Spleen (tissue), 11 donors: ENCODE results near the gene ITGA4. TPM values are rescaled to one million over a fixed set of nuclear protein-coding genes. Genes with fewer than 3 reads are reported as not detected.
A peak's percentile ranks its signal among the peaks of the same experiment; 100 is the strongest.

Source experiments
- DNase-seq: peaks from one replicate; pipeline ENCODE4 v3.0.0-alpha.2; 2020
- H3K27ac ChIP-seq, 8 donors: fragments of 200-600 bp; sonication (generic) in 7 of 8; 1 replicate in 4 of 8; 2 replicates in 4 of 8; pipeline versions ENCODE4 v1.5.0 to v1.8.0; 2016 to 2021; ENCODE audit warnings: inconsistent platforms in 4 of 8, mild to moderate bottlenecking in 4 of 8, moderate library complexity in 1 of 8
- H3K27me3 ChIP-seq, 7 donors: fragments of 200-600 bp; sonication (generic) in 6 of 7; replicated peaks in 1 of 7; 1 replicate in 4 of 7; 2 replicates in 3 of 7; pipeline versions ENCODE4 v1.5.0 to v1.8.0; 2016 to 2021; ENCODE audit warnings: inconsistent platforms in 3 of 7, mild to moderate bottlenecking in 1 of 7
- H3K36me3 ChIP-seq, 6 donors: fragments of 200-600 bp; sonication (generic) in 5 of 6; 1 replicate in 4 of 6; 2 replicates in 2 of 6; pipeline versions ENCODE4 v1.5.0 to v1.8.0; 2016 to 2021; ENCODE audit warnings: inconsistent platforms in 2 of 6
- H3K4me1 ChIP-seq, 6 donors: fragments of 200-600 bp; sonication (generic) in 5 of 6; 1 replicate in 3 of 6; 2 replicates in 3 of 6; pipeline versions ENCODE4 v1.5.0 to v1.8.0; 2016 to 2021; ENCODE audit warnings: inconsistent platforms in 3 of 6
- H3K4me3 ChIP-seq, 8 donors: fragments of 200-600 bp; sonication (generic) in 7 of 8; 1 replicate in 4 of 8; 2 replicates in 4 of 8; pipeline versions ENCODE4 v1.5.0 to v1.8.0; 2016 to 2021; ENCODE audit warnings: inconsistent platforms in 4 of 8, mild to moderate bottlenecking in 4 of 8, moderate library complexity in 2 of 8
- H3K9me3 ChIP-seq, 8 donors: fragments of 200-600 bp; sonication (generic) in 7 of 8; 1 replicate in 4 of 8; 2 replicates in 4 of 8; pipeline versions ENCODE4 v1.5.0 to v1.8.0; 2016 to 2021; ENCODE audit warnings: inconsistent platforms in 4 of 8
- CTCF ChIP-seq, 11 experiments: fragments of 200-600 bp in 7 of 11; fragments of 450-650 bp in 4 of 11; sonication (generic) in 4 of 11; IDR thresholded peaks in 8 of 11; conservative IDR thresholded peaks in 3 of 11; 1 replicate in 7 of 11; 2 replicates in 4 of 11; pipeline versions ENCODE4 v1.4.0 to v1.8.0; 2016 to 2021; ENCODE audit warnings: antibody characterized with exemption in 11 of 11, inconsistent platforms in 4 of 11, mild to moderate bottlenecking in 1 of 11
- POLR2A ChIP-seq, 3 donors: fragments of 450-650 bp; IDR thresholded peaks; one replicate each; pipeline ENCODE4 v1.5.1; 2017; ENCODE audit warnings: antibody characterized with exemption in 3 of 3, mild to moderate bottlenecking in 1 of 3
- POLR2AphosphoS5 ChIP-seq, 3 donors: sonication (generic); formaldehyde crosslinking; IDR thresholded peaks; one replicate each; pipeline ENCODE4 v1.5.1; 2017; ENCODE audit warnings: antibody characterized with exemption in 3 of 3
- WGBS, 5 donors: extraction: QIAGEN DNeasy Blood & Tissue Kit in 3 of 5; methylation state at CpG; one replicate each; pipeline versions ENCODE4 v1.1.5 to v1.1.7; 2013 to 2018; 5-methylcytosine and 5-hydroxymethylcytosine counted together
- intact Hi-C: fragments of 100-400 bp; cut with DNase I; formaldehyde crosslinking; loops from one replicate; pipeline ENCODE4 v1.15.0; 2023; ENCODE audit warnings: low total_unique reads
- polyA plus RNA-seq, 3 donors: library from polyadenylated mRNA; stranded (reverse); fragments of 200-250 nt; gene quantifications; one replicate each; pipeline ENCODE4 v1.2.1, GENCODE V29; 2013
- total RNA-seq, 7 donors: library from RNA; depleted of rRNA in 3 of 7; stranded (reverse); fragments of >200 nt in 3 of 7; fragmentation: NEBNext Ultra II Directional in 4 of 7; extraction: Animal tissue kit (Norgen Biotek cat#: 25700) in 4 of 7; gene quantifications; one replicate each; pipeline versions ENCODE4 v1.1.0 to v1.2.1, GENCODE V29; 2016 to 2021
- donor health status: healthy with polysubstance abuse.
- donor health status: DM: no; HTN: no; CAD: no; lungs with moderate emphysema.
- donor health status: DM: no; HTN: no; CAD: no.
- donor health status: Bipolar disorder and iron deficiency.
- donor health status: healthy.
- donor health status: DM: no; HTN: no; CAD: no.
- donor health status: DM: yes; HTN: yes; CAD: no.

The ITGA4 gene
- total and polyA plus RNA-seq, 10 donors = 13.3 to 207 (median 147) TPM

GRCh38 chr2:181454686-181455450, 2.3 kb upstream of the ITGA4 start:
- H3K36me3 ChIP-seq = no peaks in the 10 kb centered on the region
- no peak for DNase-seq
- TF ChIP-seq CTCF (IDR thresholded peaks at IDR 0.05 in 8 of 11, conservative IDR thresholded peaks at IDR 0.05 in 3 of 11) = no peak
- no peak for TF ChIP-seq POLR2A (IDR thresholded peaks at IDR 0.05)
- no peak for TF ChIP-seq POLR2AphosphoS5 (IDR thresholded peaks at IDR 0.05)
- H3K4me1 ChIP-seq = peaks cover 7 to 46% (median 32%) of the 10 kb centered on the region in 6 donors
- peak overlapping the region in 4 of 8 donors; percentile 91 to 99 (median 96) for H3K27ac ChIP-seq
- H3K27me3 ChIP-seq = peaks cover 0 to 16% (median 0%) of the 10 kb centered on the region in 7 donors
- WGBS, 5 donors = 56 to 67% (median 64%) methylated on average over 6 of the region's 6 CpGs
- intact Hi-C loops = no loop called here
- no peaks in the 10 kb centered on the region for H3K9me3 ChIP-seq
- H3K4me3 ChIP-seq = no peak overlapping the region

- DNase-seq = peak; percentile 97
Observed at GRCh38 chr2:181456660-181457120, 496 bp upstream of the ITGA4 start.

GRCh38 chr2:181457741-181458425, 697 bp downstream of the ITGA4 start:
- H3K27ac ChIP-seq = peak overlapping the region; percentile 89 to 99 (median 95)
- 1 to 2% (median 1%) methylated on average over 27 to 45 of the region's 45 CpGs for WGBS, 5 donors
- H3K36me3 ChIP-seq = no peaks in the 10 kb centered on the region
- peak; percentile 93 for DNase-seq
- intact Hi-C loops = no loop called here
- peak in 1 of 3 donors; percentile 20 for TF ChIP-seq POLR2A (IDR thresholded peaks at IDR 0.05)
- no peak for TF ChIP-seq CTCF (IDR thresholded peaks at IDR 0.05 in 8 of 11, conservative IDR thresholded peaks at IDR 0.05 in 3 of 11)
- peak; percentile 75 to 86 (median 80) for TF ChIP-seq POLR2AphosphoS5 (IDR thresholded peaks at IDR 0.05)
- H3K27me3 ChIP-seq = peaks cover 0 to 16% (median 0%) of the 10 kb centered on the region in 7 donors
- H3K9me3 ChIP-seq = no peaks in the 10 kb centered on the region
- H3K4me3 ChIP-seq = peak overlapping the region; percentile 62 to 91 (median 66)
- peaks cover 7 to 76% (median 57%) of the 10 kb centered on the region in 6 donors for H3K4me1 ChIP-seq

More at GRCh38 chr2:181456660-181457120, 496 bp upstream of the ITGA4 start:
- intact Hi-C loops = no loop called here
- H3K4me3 ChIP-seq = peak overlapping the region; percentile 62 to 91 (median 66)
- H3K27ac ChIP-seq = peak overlapping the region; percentile 89 to 99 (median 95)
- no peaks in the 10 kb centered on the region for H3K9me3 ChIP-seq
- WGBS, 5 donors = 0 to 4% (median 1%) methylated on average over 17 of the region's 17 CpGs
- TF ChIP-seq POLR2A (IDR thresholded peaks at IDR 0.05) = no peak
- TF ChIP-seq POLR2AphosphoS5 (IDR thresholded peaks at IDR 0.05) = peak in 2 of 3 donors; percentile 84 to 87
- no peak for TF ChIP-seq CTCF (IDR thresholded peaks at IDR 0.05 in 8 of 11, conservative IDR thresholded peaks at IDR 0.05 in 3 of 11)
- peaks cover 0 to 16% (median 0%) of the 10 kb centered on the region in 7 donors for H3K27me3 ChIP-seq
- no peaks in the 10 kb centered on the region for H3K36me3 ChIP-seq
- H3K4me1 ChIP-seq = peaks cover 7 to 65% (median 45%) of the 10 kb centered on the region in 6 donors
